ENCODE results near the gene ACD.
A peak's percentile ranks its signal among the peaks of the same experiment; 100 is the strongest.
"Not testable (repeated sequence)": the region's sequence is repeated elsewhere in the genome, so short reads cannot be mapped to it uniquely, and the experiment has no call there.

ACD gene

GRCh38 chr16:67659675-67660563, at the start of gene ACD:
Gene ACD (minus strand): TSS chr16:67660260. CDS start chr16:67660220, 40 bp downstream.
- peak; percentile 94 for DNase-seq

GRCh38 chr16:67709050-67709449, 49.0 kb upstream of the ACD start:
- DNase-seq, result no peak

- no peak for DNase-seq
Observed at GRCh38 chr16:67708368-67708771, 48.3 kb upstream of the ACD start.

- no peak for DNase-seq
Observed at GRCh38 chr16:67707790-67708189, 47.7 kb upstream of the ACD start.

GRCh38 chr16:67707210-67707609, 47.1 kb upstream of the ACD start:
- no peak for DNase-seq

GRCh38 chr16:67704110-67704509, 44.0 kb upstream of the ACD start:
- no peak for DNase-seq

- DNase-seq, result no peak
Observed at GRCh38 chr16:67703626-67704025, 43.6 kb upstream of the ACD start.

- DNase-seq, result no peak
Observed at GRCh38 chr16:67702130-67702529, 42.1 kb upstream of the ACD start.

GRCh38 chr16:67701420-67701819, 41.4 kb upstream of the ACD start:
- DNase-seq, result no peak

GRCh38 chr16:67699265-67699664, 39.2 kb upstream of the ACD start:
- no peak for DNase-seq

- no peak for DNase-seq
Observed at GRCh38 chr16:67697422-67698185, 37.5 kb upstream of the ACD start.

- DNase-seq, result no peak
Observed at GRCh38 chr16:67694611-67695010, 34.6 kb upstream of the ACD start.

- not testable (repeated sequence) for DNase-seq
Observed at GRCh38 chr16:67693517-67694285, 33.6 kb upstream of the ACD start.

- DNase-seq, result no peak
Observed at GRCh38 chr16:67685388-67686112, 25.5 kb upstream of the ACD start.

GRCh38 chr16:67683767-67684166, 23.7 kb upstream of the ACD start:
- DNase-seq, result no peak

- no peak for DNase-seq
Observed at GRCh38 chr16:67679935-67680897, 20.2 kb upstream of the ACD start.

GRCh38 chr16:67678354-67679023, 18.4 kb upstream of the ACD start:
- no peak for DNase-seq

GRCh38 chr16:67677712-67678111, 17.7 kb upstream of the ACD start:
- no peak for DNase-seq

GRCh38 chr16:67676939-67677338, 16.9 kb upstream of the ACD start:
- DNase-seq, result no peak

- no peak for DNase-seq
Observed at GRCh38 chr16:67676516-67676915, 16.5 kb upstream of the ACD start.

GRCh38 chr16:67675999-67676398, 15.9 kb upstream of the ACD start:
- no peak for DNase-seq

Data from right forelimb (tissue), 1 donor.